ENCODE measurements around the gene MYD88.

MYD88 gene

GRCh38 chr3:38168151-38169026 lies 29.9 kb downstream of the MYD88 start:
- DNase-seq = peak; percentile 81

- peak; percentile 53 for DNase-seq
Observed at GRCh38 chr3:38169027-38169317, 30.5 kb downstream of the MYD88 start.

- no peak for DNase-seq
Observed at GRCh38 chr3:38170722-38171121, 32.3 kb downstream of the MYD88 start.

- DNase-seq = no peak
Observed at GRCh38 chr3:38171622-38172021, 33.2 kb downstream of the MYD88 start.

- no peak for DNase-seq
Observed at GRCh38 chr3:38173834-38174418, 35.5 kb downstream of the MYD88 start.

- no peak for DNase-seq
Observed at GRCh38 chr3:38177181-38177580, 38.7 kb downstream of the MYD88 start.

GRCh38 chr3:38186781-38187180 lies 48.3 kb downstream of the MYD88 start:
- DNase-seq = no peak

- DNase-seq = peak; percentile 17
Observed at GRCh38 chr3:38190481-38190881, 52.0 kb downstream of the MYD88 start.
